Spleen (tissue), 13 donors: ENCODE results near the gene IL3RA. TPM values are rescaled to one million over a fixed set of nuclear protein-coding genes. Genes with fewer than 3 reads are reported as not detected.

ENCODE experiments used
- DNase-seq: peaks from one replicate; pipeline ENCODE4 v3.0.0-alpha.2; 2020
- H3K27ac ChIP-seq, 8 donors: fragments of 200-600 bp; sonication (generic) in 7 of 8; 1 replicate in 4 of 8; 2 replicates in 4 of 8; pipeline versions ENCODE4 v1.5.0 to v1.8.0; 2016 to 2021; ENCODE audit warnings: inconsistent platforms in 4 of 8, mild to moderate bottlenecking in 4 of 8, moderate library complexity in 1 of 8
- H3K27me3 ChIP-seq, 7 donors: fragments of 200-600 bp; sonication (generic) in 6 of 7; replicated peaks in 1 of 7; 1 replicate in 4 of 7; 2 replicates in 3 of 7; pipeline versions ENCODE4 v1.5.0 to v1.8.0; 2016 to 2021; ENCODE audit warnings: inconsistent platforms in 3 of 7, mild to moderate bottlenecking in 1 of 7
- H3K36me3 ChIP-seq, 6 donors: fragments of 200-600 bp; sonication (generic) in 5 of 6; 1 replicate in 4 of 6; 2 replicates in 2 of 6; pipeline versions ENCODE4 v1.5.0 to v1.8.0; 2016 to 2021; ENCODE audit warnings: inconsistent platforms in 2 of 6
- H3K4me1 ChIP-seq, 6 donors: fragments of 200-600 bp; sonication (generic) in 5 of 6; 1 replicate in 3 of 6; 2 replicates in 3 of 6; pipeline versions ENCODE4 v1.5.0 to v1.8.0; 2016 to 2021; ENCODE audit warnings: inconsistent platforms in 3 of 6
- H3K4me3 ChIP-seq, 8 donors: fragments of 200-600 bp; sonication (generic) in 7 of 8; 1 replicate in 4 of 8; 2 replicates in 4 of 8; pipeline versions ENCODE4 v1.5.0 to v1.8.0; 2016 to 2021; ENCODE audit warnings: inconsistent platforms in 4 of 8, mild to moderate bottlenecking in 4 of 8, moderate library complexity in 2 of 8
- H3K9me3 ChIP-seq, 8 donors: fragments of 200-600 bp; sonication (generic) in 7 of 8; 1 replicate in 4 of 8; 2 replicates in 4 of 8; pipeline versions ENCODE4 v1.5.0 to v1.8.0; 2016 to 2021; ENCODE audit warnings: inconsistent platforms in 4 of 8
- POLR2A ChIP-seq, 3 donors: fragments of 450-650 bp; IDR thresholded peaks; one replicate each; pipeline ENCODE4 v1.5.1; 2017; ENCODE audit warnings: antibody characterized with exemption in 3 of 3, mild to moderate bottlenecking in 1 of 3
- POLR2AphosphoS5 ChIP-seq, 3 donors: sonication (generic); formaldehyde crosslinking; IDR thresholded peaks; one replicate each; pipeline ENCODE4 v1.5.1; 2017; ENCODE audit warnings: antibody characterized with exemption in 3 of 3
- WGBS, 5 donors: extraction: QIAGEN DNeasy Blood & Tissue Kit in 3 of 5; methylation state at CpG; one replicate each; pipeline versions ENCODE4 v1.1.5 to v1.1.7; 2013 to 2018; 5-methylcytosine and 5-hydroxymethylcytosine counted together
- intact Hi-C: fragments of 100-400 bp; cut with DNase I; formaldehyde crosslinking; loops from one replicate; pipeline ENCODE4 v1.15.0; 2023; ENCODE audit warnings: low total_unique reads
- long read RNA-seq, 2 donors: transcript quantifications; one replicate each; lab custom pipeline, GENCODE V29; 2026
- polyA plus RNA-seq, 3 donors: library from polyadenylated mRNA; stranded (reverse); fragments of 200-250 nt; gene quantifications; one replicate each; pipeline ENCODE4 v1.2.1, GENCODE V29; 2013
- total RNA-seq, 7 donors: library from RNA; depleted of rRNA in 3 of 7; stranded (reverse); fragments of >200 nt in 3 of 7; fragmentation: NEBNext Ultra II Directional in 4 of 7; extraction: Animal tissue kit (Norgen Biotek cat#: 25700) in 4 of 7; gene quantifications; one replicate each; pipeline versions ENCODE4 v1.1.0 to v1.2.1, GENCODE V29; 2016 to 2021
- TF ChIP-seq, protein P1 (sequence below), 11 experiments: fragments of 200-600 bp in 7 of 11; fragments of 450-650 bp in 4 of 11; sonication (generic) in 4 of 11; IDR thresholded peaks in 8 of 11; conservative IDR thresholded peaks in 3 of 11; 1 replicate in 7 of 11; 2 replicates in 4 of 11; pipeline versions ENCODE4 v1.4.0 to v1.8.0; 2016 to 2021; ENCODE audit warnings: antibody characterized with exemption in 11 of 11, inconsistent platforms in 4 of 11, mild to moderate bottlenecking in 1 of 11
- donor health status: healthy with polysubstance abuse.
- donor health status: DM: no; HTN: no; CAD: no; lungs with moderate emphysema.
- donor health status: DM: no; HTN: no; CAD: no.
- donor health status: Bipolar disorder and iron deficiency.
- donor health status: healthy.
- donor health status: DM: no; HTN: no; CAD: no.
- donor health status: DM: yes; HTN: yes; CAD: no.

Gene IL3RA
- total RNA-seq (1 to 10 TPM; 2.4 to 8.6 (median 5.4) TPM), polyA plus RNA-seq (10 to 100 TPM in 1 of 3 donors, 1 to 10 TPM in 2; 6.7 to 11.2 (median 9.4) TPM)
- long read RNA-seq, donor 1, transcript IL3RA-201 (12 exons, 1,706 nt), result major isoform, 7 of 692 reads
- long read RNA-seq, donor 1, partial matches to known transcripts, result 679 of 692 reads
- long read RNA-seq, donor 1, other reads (novel, unspliced or antisense), result 6 of 692 reads
- long read RNA-seq, donor 2, transcript IL3RA-201 (12 exons, 1,706 nt), result major isoform, 6 of 587 reads
- long read RNA-seq, donor 2, partial matches to known transcripts, result 221 of 587 reads
- long read RNA-seq, donor 2, other reads (novel, unspliced or antisense), result 360 of 587 reads

DNA sequence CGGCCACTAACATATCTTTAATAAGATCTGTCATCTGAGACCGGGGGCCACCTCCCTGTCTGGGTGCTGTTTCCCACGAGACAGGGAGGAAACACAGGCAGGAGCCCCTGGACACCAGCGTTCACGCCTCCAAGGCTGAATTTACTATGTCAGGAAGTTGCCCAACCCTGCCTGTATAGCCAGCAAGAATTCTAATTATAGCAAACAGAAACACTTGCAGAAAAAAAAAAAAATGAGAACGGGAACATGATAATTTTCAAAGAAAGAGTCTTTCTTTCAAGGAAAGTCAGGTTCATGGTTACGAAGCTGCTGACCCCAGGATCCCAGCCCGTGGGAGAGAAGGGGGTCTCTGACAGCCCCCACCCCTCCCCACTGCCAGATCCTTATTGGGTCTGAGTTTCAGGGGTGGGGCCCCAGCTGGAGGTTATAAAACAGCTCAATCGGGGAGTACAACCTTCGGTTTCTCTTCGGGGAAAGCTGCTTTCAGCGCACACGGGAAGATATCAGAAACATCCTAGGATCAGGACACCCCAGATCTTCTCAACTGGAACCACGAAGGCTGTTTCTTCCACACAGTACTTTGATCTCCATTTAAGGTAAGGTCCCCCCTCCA is at the start of gene IL3RA:
TSS of gene IL3RA (plus strand) at position 455 of the 613 bp plus-strand sequence. CDS start 4,981 bp downstream, outside the sequence.
- H3K9me3 ChIP-seq, result peaks cover 0 to 16% (median 11%) of the 10 kb centered on the region in 8 donors
- H3K4me3 ChIP-seq, result peak within 1 kb of the TSS; percentile 18 to 56 (median 36)
- peaks cover 0 to 17% (median 0%) of the 10 kb centered on the region in 7 donors for H3K27me3 ChIP-seq
- H3K4me1 ChIP-seq, result peaks cover 0 to 68% (median 20%) of the 10 kb centered on the region in 6 donors
- peaks cover 0 to 2% (median 0%) of the 10 kb centered on the region in 6 donors for H3K36me3 ChIP-seq
- TF ChIP-seq POLR2AphosphoS5 (IDR thresholded peaks at IDR 0.05) (peak in 1 of 3 donors; percentile 25), POLR2A (IDR thresholded peaks at IDR 0.05) (no peak)
- TF ChIP-seq, protein P1, sequence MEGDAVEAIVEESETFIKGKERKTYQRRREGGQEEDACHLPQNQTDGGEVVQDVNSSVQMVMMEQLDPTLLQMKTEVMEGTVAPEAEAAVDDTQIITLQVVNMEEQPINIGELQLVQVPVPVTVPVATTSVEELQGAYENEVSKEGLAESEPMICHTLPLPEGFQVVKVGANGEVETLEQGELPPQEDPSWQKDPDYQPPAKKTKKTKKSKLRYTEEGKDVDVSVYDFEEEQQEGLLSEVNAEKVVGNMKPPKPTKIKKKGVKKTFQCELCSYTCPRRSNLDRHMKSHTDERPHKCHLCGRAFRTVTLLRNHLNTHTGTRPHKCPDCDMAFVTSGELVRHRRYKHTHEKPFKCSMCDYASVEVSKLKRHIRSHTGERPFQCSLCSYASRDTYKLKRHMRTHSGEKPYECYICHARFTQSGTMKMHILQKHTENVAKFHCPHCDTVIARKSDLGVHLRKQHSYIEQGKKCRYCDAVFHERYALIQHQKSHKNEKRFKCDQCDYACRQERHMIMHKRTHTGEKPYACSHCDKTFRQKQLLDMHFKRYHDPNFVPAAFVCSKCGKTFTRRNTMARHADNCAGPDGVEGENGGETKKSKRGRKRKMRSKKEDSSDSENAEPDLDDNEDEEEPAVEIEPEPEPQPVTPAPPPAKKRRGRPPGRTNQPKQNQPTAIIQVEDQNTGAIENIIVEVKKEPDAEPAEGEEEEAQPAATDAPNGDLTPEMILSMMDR (IDR thresholded peaks at IDR 0.05 in 8 of 11, conservative IDR thresholded peaks at IDR 0.05 in 3 of 11), result no peak
- intact Hi-C loops, result no loop called here
- WGBS, 5 donors, result 1 to 5% (median 2%) methylated on average over 14 of the region's 14 CpGs
- DNase-seq, result peak; percentile 84
- peak within 1 kb of the TSS in 7 of 8 donors; percentile 53 to 86 (median 69) for H3K27ac ChIP-seq

DNA sequence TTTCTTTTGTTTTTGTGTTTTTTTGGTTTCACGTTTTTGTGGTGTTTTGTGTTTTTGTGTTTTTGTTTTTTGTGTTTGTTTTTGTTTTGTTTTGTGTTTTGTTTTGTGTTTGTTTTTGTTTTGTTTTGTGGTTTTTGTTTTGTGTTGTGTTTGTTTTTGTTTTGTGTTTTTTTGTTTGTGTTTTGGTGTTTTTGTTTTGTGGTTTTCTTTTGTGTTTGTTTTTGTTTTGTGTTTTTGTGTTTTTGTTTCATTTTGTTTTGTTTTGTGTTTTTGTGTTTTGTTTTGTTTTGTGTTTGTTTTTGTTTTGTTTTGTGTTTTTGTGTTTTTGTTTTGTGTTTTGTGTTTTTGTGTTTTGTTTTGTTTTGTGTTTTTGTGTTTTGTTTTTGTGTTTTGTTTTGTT is 47.0 kb upstream of the IL3RA start:
- Histone ChIP-seq H3K4me3 (no peak overlapping the region), H3K27me3 (peaks cover 0 to 8% (median 0%) of the 10 kb centered on the region in 7 donors), H3K36me3 (peaks cover 0 to 81% (median 0%) of the 10 kb centered on the region in 6 donors), H3K27ac (no peak overlapping the region), H3K4me1 (peaks cover 0 to 10% (median 0%) of the 10 kb centered on the region in 6 donors), H3K9me3 (peaks cover 0 to 4% (median 0%) of the 10 kb centered on the region in 8 donors)
- no peak for DNase-seq
- 80 to 94% (median 91%) methylated on average over 1 of the region's 1 CpG for WGBS, 5 donors
- intact Hi-C loops, result no loop called here
- TF ChIP-seq, protein P1 (IDR thresholded peaks at IDR 0.05 in 8 of 11, conservative IDR thresholded peaks at IDR 0.05 in 3 of 11), result no peak
- TF ChIP-seq POLR2AphosphoS5 (IDR thresholded peaks at IDR 0.05) (no peak), POLR2A (IDR thresholded peaks at IDR 0.05) (no peak)

DNA sequence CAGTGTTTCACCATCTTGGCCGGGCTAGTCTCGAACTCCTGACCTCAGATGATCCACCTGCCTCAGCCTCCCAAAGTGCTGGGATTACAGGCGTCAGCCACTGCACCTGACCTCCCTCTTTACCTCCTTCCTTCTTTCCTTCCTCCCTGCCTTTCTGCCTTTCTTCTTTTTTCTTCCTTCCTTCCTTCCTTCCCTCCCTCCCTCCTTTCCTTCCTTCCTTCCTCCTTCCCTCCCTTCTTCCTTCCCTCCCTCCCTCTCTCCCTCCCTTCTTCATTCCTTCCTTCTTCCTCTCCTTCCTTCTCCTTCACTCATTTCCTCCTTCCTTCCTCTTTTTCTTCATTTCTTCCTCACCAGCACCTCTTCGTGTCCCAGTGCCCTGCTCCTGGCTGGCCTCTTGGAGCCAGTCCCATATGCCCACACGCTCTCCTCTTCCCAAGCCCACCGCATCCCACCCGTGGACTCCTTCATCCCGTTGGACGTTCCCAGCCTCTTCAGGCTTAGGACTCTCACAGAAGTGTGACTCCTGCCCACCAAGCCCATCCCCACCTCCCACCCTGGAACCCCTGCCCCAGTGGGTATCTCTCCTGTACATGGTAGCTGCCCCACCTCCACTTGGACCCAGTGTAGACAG is 45.4 kb upstream of the IL3RA start:
- H3K27ac ChIP-seq, result no peak overlapping the region
- H3K27me3 ChIP-seq, result peaks cover 0 to 14% (median 0%) of the 10 kb centered on the region in 7 donors
- H3K36me3 ChIP-seq, result peaks cover 0 to 81% (median 0%) of the 10 kb centered on the region in 6 donors
- H3K4me3 ChIP-seq, result no peak overlapping the region
- peaks cover 0 to 4% (median 0%) of the 10 kb centered on the region in 8 donors for H3K9me3 ChIP-seq
- DNase-seq, result peak; percentile 31
- intact Hi-C loops, result no loop called here
- 79 to 92% (median 85%) methylated on average over 9 of the region's 9 CpGs for WGBS, 5 donors
- H3K4me1 ChIP-seq, result peaks cover 0 to 10% (median 0%) of the 10 kb centered on the region in 6 donors
- TF ChIP-seq POLR2A (IDR thresholded peaks at IDR 0.05) (no peak), POLR2AphosphoS5 (IDR thresholded peaks at IDR 0.05) (no peak)
- TF ChIP-seq, protein P1 (IDR thresholded peaks at IDR 0.05 in 8 of 11, conservative IDR thresholded peaks at IDR 0.05 in 3 of 11), result no peak
